Frontal cortex (tissue), 4 donors: ENCODE results near the gene CES2. TPM values are rescaled to one million over a fixed set of nuclear protein-coding genes. Genes with fewer than 3 reads are reported as not detected.
"Not testable (repeated sequence)": the region's sequence is repeated elsewhere in the genome, so short reads cannot be mapped to it uniquely, and the experiment has no call there.

Source experiments
- DNase-seq, 2 donors: peaks; one replicate each; pipeline ENCODE4 v3.0.0; 2012; ENCODE audit warnings: low spot score in 2 of 2
- FAIRE-seq: peaks from 2 replicates; lab custom pipeline; 2012; peaks lifted over from hg19 to GRCh38; lab: Jason Lieb, UNC
- total RNA-seq: library from RNA; depleted of rRNA; stranded (reverse); fragments of >200 nt; gene quantifications from one replicate; pipeline ENCODE4 v1.2.3, GENCODE V29; 2014
- donor health status: control.
- donor health status: control.
- donor health status: control.

The CES2 gene
- total RNA-seq: 22.8 TPM

DNA sequence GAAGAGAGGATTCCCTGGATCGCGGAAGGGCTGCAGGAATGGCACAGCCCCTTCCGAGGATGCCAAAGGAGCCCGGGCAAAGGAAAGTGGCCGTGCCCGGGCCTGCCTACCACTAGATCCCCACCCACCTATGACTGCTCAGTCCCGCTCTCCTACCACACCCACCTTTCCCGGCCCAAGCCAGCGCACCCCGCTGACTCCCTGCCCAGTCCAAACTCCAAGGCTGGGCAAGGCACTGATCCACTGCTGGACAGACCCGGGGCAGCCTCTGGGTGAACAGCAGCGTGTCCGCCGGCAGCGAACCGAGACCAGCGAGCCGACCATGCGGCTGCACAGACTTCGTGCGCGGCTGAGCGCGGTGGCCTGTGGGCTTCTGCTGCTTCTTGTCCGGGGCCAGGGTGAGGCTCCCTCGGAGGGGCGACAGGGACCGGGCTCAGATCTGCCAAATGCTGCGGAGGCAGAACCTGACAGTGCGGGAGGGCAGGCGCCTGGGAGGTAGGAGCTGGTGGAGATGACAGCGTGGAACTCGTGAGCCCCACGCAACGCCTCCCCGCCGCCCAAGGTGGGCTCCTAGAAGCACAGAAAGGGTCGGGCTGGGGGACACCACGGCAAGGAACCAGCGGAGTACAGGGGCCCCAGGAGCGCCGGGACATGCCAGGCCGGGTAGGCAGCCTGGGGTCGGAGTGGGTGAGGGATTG lies at the start of gene CES2:
Gene CES2, plus strand, starts transcription at position 203 of the 698 bp plus-strand sequence. Its CDS starts 120 bp downstream, at position 323.
- DNase-seq: peak in 1 of 2 donors; percentile 65
- FAIRE-seq: no peak

DNA sequence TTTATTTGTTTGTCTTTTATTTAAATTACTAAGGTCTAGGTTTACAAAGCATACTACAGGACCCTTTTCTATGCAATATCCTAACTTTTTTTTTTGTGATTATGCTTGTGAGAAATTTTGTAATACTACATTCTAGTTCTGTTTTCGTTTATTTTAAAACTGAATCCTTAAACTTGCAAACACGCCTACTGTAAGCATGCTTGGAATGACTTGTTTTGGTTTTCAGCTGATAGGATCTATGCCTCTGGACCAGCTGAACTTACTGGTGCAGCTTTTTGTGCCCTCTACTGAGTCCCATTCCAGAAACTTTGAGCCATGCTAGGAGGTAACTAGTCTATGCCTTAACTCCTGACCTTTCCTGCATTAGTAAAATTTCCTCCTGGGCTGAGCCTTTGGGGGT lies 49.0 kb upstream of the CES2 start:
- no peak for FAIRE-seq

GRCh38 chr16:66886914-66887313 lies 48.4 kb upstream of the CES2 start:
- DNase-seq (no peak), FAIRE-seq (no peak)

More for the DNA sequence above, 49.0 kb upstream of the CES2 start:
- no peak for DNase-seq

- no peak for FAIRE-seq
These were observed 46.4 kb upstream of the CES2 start for GRCh38 chr16:66888647-66889615.

GRCh38 chr16:66889622-66890021 lies 45.7 kb upstream of the CES2 start:
- no peak for DNase-seq

More at GRCh38 chr16:66888647-66889615, 46.4 kb upstream of the CES2 start:
- DNase-seq: no peak

DNA sequence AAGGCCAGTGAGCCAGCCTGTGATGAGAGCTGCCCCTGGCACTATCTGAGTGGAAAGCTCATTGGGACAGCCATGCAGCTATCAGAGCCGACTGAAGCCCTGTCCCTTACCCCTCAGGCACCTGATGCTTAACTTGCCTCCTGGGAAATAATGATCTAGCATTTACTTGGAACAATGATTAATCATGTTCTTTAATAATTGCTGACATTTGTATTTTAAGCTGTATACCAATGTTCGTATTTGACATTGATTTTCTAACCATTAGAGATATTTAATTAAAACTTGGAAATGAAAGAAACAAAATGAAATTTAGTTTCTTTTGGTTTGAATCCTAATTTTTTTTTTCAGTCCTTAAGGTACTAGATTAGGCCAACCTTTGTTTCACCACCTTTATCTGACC lies 44.5 kb upstream of the CES2 start:
- FAIRE-seq: no peak
- DNase-seq: no peak

More at GRCh38 chr16:66889622-66890021, 45.7 kb upstream of the CES2 start:
- no peak for FAIRE-seq

DNA sequence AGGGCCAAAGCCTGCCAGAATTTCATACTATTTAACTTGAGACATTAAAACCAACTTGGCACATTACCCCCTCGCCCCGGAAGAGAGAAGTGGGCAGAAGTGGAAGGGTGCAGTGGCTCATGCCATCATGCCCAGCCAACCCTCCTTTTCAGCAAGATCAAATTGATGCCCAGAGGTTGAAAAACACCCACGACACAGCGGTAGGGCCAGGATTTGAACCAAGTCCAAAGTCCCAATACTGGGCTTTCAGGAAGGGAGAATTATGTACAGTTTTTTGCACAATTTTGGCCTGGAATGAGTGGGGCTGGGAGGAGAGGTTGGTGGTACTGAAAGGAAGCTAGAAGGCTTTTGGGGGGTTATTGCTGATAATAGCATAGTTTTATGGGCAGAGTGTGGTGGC lies 44.0 kb upstream of the CES2 start:
- FAIRE-seq (no peak), DNase-seq (no peak)

- FAIRE-seq (no peak), DNase-seq (no peak)
These were observed 43.5 kb upstream of the CES2 start for GRCh38 chr16:66891797-66892196.

GRCh38 chr16:66894055-66894454 lies 41.3 kb upstream of the CES2 start:
- DNase-seq: no peak
- FAIRE-seq: no peak

DNA sequence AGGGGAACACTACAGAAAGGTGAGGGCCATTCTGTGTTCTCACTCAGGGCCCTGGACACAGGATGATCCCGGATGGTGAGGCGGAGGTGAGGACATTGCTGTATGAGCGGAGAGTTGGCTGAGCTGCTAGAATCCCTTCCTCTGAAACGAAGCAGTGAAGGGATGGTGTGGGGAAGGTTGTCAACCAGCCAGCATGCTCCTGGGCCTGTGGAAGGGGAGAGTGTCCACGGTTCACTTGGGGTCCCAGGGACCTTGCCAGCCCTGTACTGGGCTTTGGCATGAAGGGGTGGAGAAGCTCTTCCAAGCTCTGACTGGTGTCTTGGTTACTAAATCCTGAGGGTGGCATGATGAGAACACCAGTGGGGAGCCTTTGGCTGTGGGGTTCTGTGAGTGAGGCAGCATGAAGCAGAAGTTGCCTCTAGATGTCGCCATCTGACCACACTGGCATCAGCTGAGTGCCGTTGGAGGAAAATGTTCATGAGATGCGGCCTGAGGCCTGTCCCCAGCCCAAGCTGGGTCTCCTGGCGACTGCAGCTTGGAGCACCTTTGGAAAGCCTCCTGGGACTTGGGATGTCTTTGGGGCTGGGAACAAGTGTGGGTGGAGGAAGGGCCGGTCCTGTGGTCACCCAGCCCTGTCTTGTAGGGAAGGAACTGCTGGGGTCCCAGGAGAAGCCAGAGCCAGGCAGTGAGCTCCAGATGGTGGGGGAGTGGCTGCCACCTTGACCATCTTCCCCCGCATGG lies 40.2 kb upstream of the CES2 start:
- DNase-seq: peak in 1 of 2 donors; percentile 66
- no peak for FAIRE-seq

DNA sequence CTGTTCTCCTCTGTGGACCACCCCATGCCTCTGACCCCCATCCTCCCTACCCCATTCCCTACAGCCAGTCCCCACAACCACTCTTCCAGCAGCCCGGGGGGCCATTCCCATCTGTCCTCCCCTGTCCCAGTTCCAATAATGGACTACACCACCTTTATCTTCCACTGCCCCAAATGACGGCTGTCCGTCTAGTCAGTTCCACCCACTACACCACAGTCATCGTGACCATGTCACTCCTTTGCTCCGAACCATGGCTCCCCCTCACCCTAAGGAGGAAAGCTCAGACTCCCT lies 39.7 kb upstream of the CES2 start:
- no peak for DNase-seq
- FAIRE-seq: no peak

DNA sequence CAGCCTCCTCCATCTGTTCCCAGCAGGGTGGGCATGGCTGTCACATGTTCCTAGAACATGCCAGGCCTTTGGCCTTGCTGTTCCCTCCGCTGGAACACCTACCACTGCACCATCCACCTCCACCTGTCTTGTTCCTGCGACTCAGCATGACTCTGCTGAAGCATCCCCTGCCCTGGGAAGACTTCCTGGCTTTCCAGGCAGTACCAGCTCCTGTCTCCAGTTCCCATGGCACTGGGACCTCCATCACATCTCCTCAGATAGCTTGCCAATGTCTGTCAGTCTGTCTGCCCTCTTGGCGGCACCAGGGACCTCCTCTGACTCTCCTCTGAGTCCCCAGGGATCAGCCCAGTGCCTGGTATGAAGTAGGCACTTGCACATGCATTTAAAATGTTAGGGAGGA lies 39.3 kb upstream of the CES2 start:
- FAIRE-seq (no peak), DNase-seq (no peak)

- not testable (repeated sequence) for FAIRE-seq, DNase-seq
These were observed 38.6 kb upstream of the CES2 start for GRCh38 chr16:66896682-66897081.

DNA sequence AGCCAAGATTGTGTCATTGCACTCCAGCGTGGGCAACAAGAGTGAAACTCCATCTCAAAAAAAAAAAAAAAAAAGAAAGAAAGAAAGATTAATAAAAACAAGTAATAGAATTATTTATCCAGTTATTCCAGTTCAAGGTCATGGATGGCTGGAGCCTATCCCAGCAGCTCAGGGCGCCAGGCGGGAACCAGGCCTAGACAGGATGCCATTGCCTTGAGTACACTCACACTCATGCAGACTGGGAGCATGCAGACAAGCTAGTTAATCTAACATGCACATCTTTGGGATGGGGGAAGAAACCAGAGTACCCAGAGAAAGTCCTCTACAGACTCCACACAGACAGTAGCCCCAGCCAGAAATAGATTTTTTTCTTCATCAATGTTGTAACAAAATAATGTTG lies 37.1 kb upstream of the CES2 start:
- no peak for FAIRE-seq
- DNase-seq: no peak

- FAIRE-seq (no peak), DNase-seq (no peak)
These were observed 36.4 kb upstream of the CES2 start for GRCh38 chr16:66898933-66899309.

- DNase-seq: no peak
- no peak for FAIRE-seq
These were observed 35.9 kb upstream of the CES2 start for GRCh38 chr16:66899310-66899944.

- FAIRE-seq (no peak), DNase-seq (no peak)
These were observed 35.2 kb upstream of the CES2 start for GRCh38 chr16:66899945-66900710.

DNA sequence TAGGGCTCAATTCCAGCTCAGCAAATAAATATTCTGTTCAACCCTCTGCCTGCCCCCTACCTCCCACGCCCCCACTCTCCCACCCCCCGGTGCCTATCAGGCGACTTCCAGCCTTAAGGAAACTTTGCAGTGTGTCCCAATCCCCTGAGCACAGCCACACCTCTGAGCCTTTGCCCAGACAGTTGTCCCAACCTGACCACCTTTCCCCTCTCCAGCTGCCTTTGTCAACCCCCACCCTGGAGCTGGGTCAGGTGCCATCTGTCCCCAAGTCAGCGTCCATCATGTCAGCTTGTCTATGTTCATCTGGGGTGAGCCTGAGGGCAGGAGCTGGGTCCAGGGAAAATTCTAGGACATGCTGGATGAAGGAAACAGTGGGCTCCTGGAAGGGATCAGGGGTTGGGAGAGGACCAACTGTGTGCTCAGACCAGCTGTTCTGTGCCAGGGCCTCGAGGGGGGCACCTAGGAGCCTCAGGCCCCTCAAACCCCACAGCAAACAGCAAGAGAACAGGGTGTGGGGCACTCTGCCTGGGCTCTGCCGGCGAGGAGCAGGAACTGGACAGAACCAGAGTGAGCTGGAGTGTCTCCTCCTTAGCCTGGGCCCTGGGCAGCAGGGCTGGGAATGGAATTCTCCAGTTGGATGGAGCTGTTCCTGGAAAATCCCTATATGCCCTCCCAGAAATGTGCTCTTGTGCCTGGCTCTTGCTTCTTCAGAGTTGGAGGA lies 34.4 kb upstream of the CES2 start:
- no peak for DNase-seq

GRCh38 chr16:66901626-66902025 lies 33.7 kb upstream of the CES2 start:
- FAIRE-seq (no peak), DNase-seq (no peak)

More for the DNA sequence above, 34.4 kb upstream of the CES2 start:
- FAIRE-seq: no peak
